Measurements from ENCODE around the gene AKT2. TPM values are rescaled to one million over a fixed set of nuclear protein-coding genes. Genes with fewer than 3 reads are reported as not detected.
A peak's percentile ranks its signal among the peaks of the same experiment; 100 is the strongest.

Gene AKT2
- total and polyA plus RNA-seq, 2 of the 8 experiments (the other 6 are each of a cell fraction or from before 2014, with no cell fraction given): 151 to 183 TPM

DNA sequence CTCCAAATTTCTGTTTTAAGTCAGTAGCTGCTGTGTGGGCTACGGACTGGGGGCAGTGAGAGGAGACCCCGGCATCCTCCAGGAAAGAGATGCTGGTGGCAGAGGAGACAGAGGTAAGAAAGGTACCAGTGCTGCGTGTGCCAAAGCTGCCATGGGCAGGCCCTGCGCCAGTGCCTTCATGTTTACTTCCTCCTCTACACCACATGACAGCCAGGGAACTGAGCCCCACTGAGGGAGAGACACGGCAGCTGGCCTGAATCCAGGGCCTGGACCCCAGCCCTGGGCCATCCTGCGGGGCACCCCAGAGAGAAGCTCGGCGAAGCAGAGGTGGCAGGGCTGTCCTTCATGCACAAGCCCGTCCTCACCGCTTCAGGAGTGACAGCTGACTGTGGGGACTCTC, 35.9 kb downstream of the AKT2 start:
- Histone ChIP-seq H3K4me2 (ENCODE audit: insufficient read depth in 1 of 2, low read depth in 2 of 2, low read length in 2 of 2) (no peak overlapping the region), H4K8ac (ENCODE audit: extremely low read depth, insufficient read depth, low read length) (peak overlapping the region; percentile 37; the same call in 1 of the 2 replicates), H3K4me3 (ENCODE audit: extremely low read depth in 1 of 4, insufficient read depth in 2 of 4, low read depth in 3 of 4, low read length in 4 of 4) (no peak overlapping the region), H4K91ac (replicated peaks; ENCODE audit: insufficient read length, low read length) (no peak overlapping the region), H2AFZ (ENCODE audit: low read length) (no peak overlapping the region), H3K27me3 (replicated peaks in 1 of 4; ENCODE audit: control insufficient read depth in 3 of 4, extremely low read depth in 1 of 4, insufficient read depth in 3 of 4, low read length in 3 of 4) (no peaks in the 10 kb centered on the region), H3K79me2 (ENCODE audit: control insufficient read depth in 1 of 2, insufficient read depth in 2 of 2, low read length in 2 of 2) (peaks cover 0 to 6% of the 10 kb centered on the region in 2 experiments; a peak in 1 of 4 replicates), H3K14ac (ENCODE audit: insufficient read length) (no peak overlapping the region), H3K4ac (replicated peaks; ENCODE audit: insufficient read length, low read depth, low read length) (no peak overlapping the region), H3K36me3 (ENCODE audit: control insufficient read depth in 2 of 4, insufficient read depth in 4 of 4, low read length in 3 of 4) (peaks cover 0 to 4% (median 1%) of the 10 kb centered on the region in 4 experiments; a peak in 2 of 8 replicates), H3K18ac (ENCODE audit: extremely low read depth, low read length) (no peak overlapping the region), H3K56ac (replicated peaks; ENCODE audit: insufficient read length, low read depth, low read length) (no peak overlapping the region), H3K23me2 (ENCODE audit: low read depth, low read length) (no peaks in the 10 kb centered on the region), H2BK20ac (ENCODE audit: low read length) (no peak overlapping the region), H3K4me1 (replicated peaks in 1 of 4; ENCODE audit: control insufficient read depth in 3 of 4, insufficient read depth in 4 of 4, low read length in 3 of 4) (peaks cover 0 to 6% (median 4%) of the 10 kb centered on the region in 4 experiments; a peak in 5 of 7 replicates), H3K9me3 (ENCODE audit: insufficient read depth in 2 of 2, low read depth in 1 of 2, low read length in 1 of 2) (no peaks in the 10 kb centered on the region), H2BK120ac (replicated peaks; ENCODE audit: low read depth, low read length) (no peak overlapping the region), H2BK12ac (ENCODE audit: low read depth, low read length) (no peak overlapping the region), H3K79me1 (ENCODE audit: low read depth, low read length) (peaks cover 3% of the 10 kb centered on the region; the same call in 1 of the 2 replicates), H4K5ac (ENCODE audit: insufficient read length, low read depth, low read length) (no peak overlapping the region), H2AK5ac (ENCODE audit: low read depth, low read length) (no peak overlapping the region), H4K20me1 (replicated peaks in 1 of 2; ENCODE audit: control insufficient read depth in 1 of 2, insufficient read depth in 2 of 2, low read length in 2 of 2) (peaks cover 2 to 3% of the 10 kb centered on the region in 2 experiments), H2BK15ac (ENCODE audit: low read length) (no peak overlapping the region), H3K23ac (ENCODE audit: insufficient read length) (no peak overlapping the region), H2BK5ac (ENCODE audit: low read depth, low read length) (no peak overlapping the region), H3K27ac (ENCODE audit: low read depth, low read length) (no peak overlapping the region), H3K9ac (replicated peaks in 1 of 4; ENCODE audit: extremely low read depth in 1 of 4, low read depth in 3 of 4, low read length in 3 of 4) (no peak overlapping the region)
- no peak for TF ChIP-seq CEBPB (IDR thresholded peaks at IDR 0.05; ENCODE audit: low read depth, low read length)
- WGBS, 2 experiments (ENCODE audit: extremely low coverage in 1 of 2, insufficient coverage in 1 of 2, insufficient read length in 1 of 2, insufficient replicate concordance in 2 of 2, low coverage in 1 of 2, low lambda C conversion rate in 2 of 2, missing lambda C conversion rate in 1 of 2): 97% methylated on average over 10 of the region's 10 CpGs; no CpG with 5 or more reads in 1 of the 2 experiments
- FAIRE-seq (no peak), DNase-seq (ENCODE audit: low read depth in 1 of 2, low spot score in 2 of 2) (no peak)
- ChIA-PET POLR2A (ENCODE audit: partially characterized antibody) (interaction anchor here (0.6 to 1.1 kb wide), 2 partner anchors 17 to 31 kb away, joined by 3 read pairs; partner anchors contain the start of gene TTC9B), CTCF (ENCODE audit: partially characterized antibody) (interaction anchor here (0.8 to 2.7 kb wide), 8 partner anchors 8 to 109 kb away, joined by 3 to 11 read pairs (median 4); partner anchors contain the start of gene TTC9B)

Measured in H1 (cell line).